NK-92 treated with Interleukin-12 subunit alpha and Interleukin-12 subunit beta, amount 100 ng/mL, for 24 hours (cell line): ENCODE results near the gene UNC119B.
A peak's percentile ranks its signal among the peaks of the same experiment; 100 is the strongest.
"Not testable (repeated sequence)": the region's sequence is repeated elsewhere in the genome, so short reads cannot be mapped to it uniquely, and the experiment has no call there.

ENCODE experiments used
- DNase-seq: peaks from one replicate; lab custom pipeline; 2025; lab: John Stamatoyannopoulos, UW

The UNC119B gene

GRCh38 chr12:120710031-120710804, at the start of gene UNC119B:
Gene UNC119B, plus strand, starts transcription at chr12:120710458. Its CDS starts 17 bp downstream, at chr12:120710475.
- DNase-seq = peak; percentile 16

- DNase-seq = no peak
Measured at GRCh38 chr12:120661432-120661831, 48.8 kb upstream of the UNC119B start.

GRCh38 chr12:120662879-120663278, 47.4 kb upstream of the UNC119B start:
- no peak for DNase-seq

- DNase-seq = no peak
Measured at GRCh38 chr12:120663741-120664140, 46.5 kb upstream of the UNC119B start.

- no peak for DNase-seq
Measured at GRCh38 chr12:120666571-120667390, 43.5 kb upstream of the UNC119B start.

- DNase-seq = no peak
Measured at GRCh38 chr12:120668091-120668867, 42.0 kb upstream of the UNC119B start.

GRCh38 chr12:120668868-120669840, 41.1 kb upstream of the UNC119B start:
- no peak for DNase-seq

- DNase-seq = not testable (repeated sequence)
Measured at GRCh38 chr12:120670237-120670636, 40.0 kb upstream of the UNC119B start.

- DNase-seq = no peak
Measured at GRCh38 chr12:120670667-120671066, 39.6 kb upstream of the UNC119B start.

- DNase-seq = no peak
Measured at GRCh38 chr12:120674097-120674636, 36.1 kb upstream of the UNC119B start.

GRCh38 chr12:120677765-120678473, 32.3 kb upstream of the UNC119B start:
- DNase-seq = peak; percentile 21

GRCh38 chr12:120678572-120678971, 31.7 kb upstream of the UNC119B start:
- DNase-seq = no peak

- DNase-seq = no peak
Measured at GRCh38 chr12:120680165-120680738, 30.0 kb upstream of the UNC119B start.

- DNase-seq = no peak
Measured at GRCh38 chr12:120684523-120684932, 25.7 kb upstream of the UNC119B start.

GRCh38 chr12:120685522-120685921, 24.7 kb upstream of the UNC119B start:
- DNase-seq = no peak

GRCh38 chr12:120686151-120686689, 24.0 kb upstream of the UNC119B start:
- peak; percentile 91 for DNase-seq

GRCh38 chr12:120686690-120687577, 23.3 kb upstream of the UNC119B start, which contains the start of gene MLEC:
Gene MLEC, plus strand, starts transcription at chr12:120687149. Its CDS starts 148 bp downstream, at chr12:120687297.
- DNase-seq = peak; percentile 97

- no peak for DNase-seq
Measured at GRCh38 chr12:120687578-120688289, 22.5 kb upstream of the UNC119B start.
